Caco-2 (cell line): ENCODE data around the gene CDH13. TPM values are rescaled to one million over a fixed set of nuclear protein-coding genes. Genes with fewer than 3 reads are reported as not detected.

Source experiments
- BruUV-seq: library from RNA; stranded (reverse); fragments of 400-500 nt; replicated peaks from 2 replicates; lab custom pipeline; 2021; lab: Mats Ljungman, UMichigan
- CTCF ChIA-PET: fragments of 300-600 bp; sonication (Branson Sonifier 250); formaldehyde crosslinking; loops from one replicate; lab custom pipeline; 2022; ENCODE audit warnings: antibody characterized with exemption; lab: Charles Lee
- POLR2A ChIA-PET: fragments of 300-600 bp; sonication (Branson Sonifier 250); formaldehyde crosslinking; loops from one replicate; lab custom pipeline; 2022; ENCODE audit warnings: antibody characterized with exemption; lab: Charles Lee
- DNase-seq, 2 experiments: peaks; one replicate each; pipeline versions ENCODE4 v3.0.0 to v3.0.0-alpha.2; 2020 to 2022
- H3K27me3 ChIP-seq: replicated peaks from 2 replicates; pipeline ENCODE4 v1.6.0; 2011; ENCODE audit warnings: low read length; ENCODE audit not compliant: control insufficient read depth, insufficient read depth
- H3K36me3 ChIP-seq: 2 replicates; pipeline ENCODE4 v1.5.1; 2011; ENCODE audit warnings: low read length; ENCODE audit not compliant: control insufficient read depth, insufficient read depth
- H3K4me1 ChIP-seq: fragments of 250-450 bp; sonication (Bioruptor Pico); 2 replicates; pipeline ENCODE4 v1.5.1; 2020; ENCODE audit warnings: mild to moderate bottlenecking
- H3K4me3 ChIP-seq: 2 replicates; pipeline ENCODE4 v1.5.1; 2011; ENCODE audit warnings: low read depth, mild to moderate bottlenecking, control low read depth, low read length
- H3K9me3 ChIP-seq: fragments of 250-450 bp; sonication (Bioruptor Pico); 2 replicates; pipeline ENCODE4 v1.5.1; 2020; ENCODE audit warnings: mild to moderate bottlenecking, moderate library complexity
- H3K27ac Mint-ChIP-seq: one replicate; pipeline ENCODE4 v1.8.0; 2022; ENCODE audit warnings: mixed read lengths; ENCODE audit not compliant: unreplicated experiment
- H3K27me3 Mint-ChIP-seq: one replicate; pipeline ENCODE4 v1.8.0; 2022; ENCODE audit warnings: mixed read lengths; ENCODE audit not compliant: insufficient read depth, unreplicated experiment
- H3K36me3 Mint-ChIP-seq: one replicate; pipeline ENCODE4 v1.8.0; 2022; ENCODE audit warnings: mild to moderate bottlenecking, mixed read lengths; ENCODE audit not compliant: insufficient read depth, unreplicated experiment
- H3K4me1 Mint-ChIP-seq: one replicate; pipeline ENCODE4 v1.8.0; 2022; ENCODE audit warnings: low read depth, mixed read lengths; ENCODE audit not compliant: unreplicated experiment
- H3K4me3 Mint-ChIP-seq: one replicate; pipeline ENCODE4 v1.8.0; 2022; ENCODE audit warnings: mild to moderate bottlenecking, moderate library complexity, mixed read lengths; ENCODE audit not compliant: unreplicated experiment
- H3K9me3 Mint-ChIP-seq: one replicate; pipeline ENCODE4 v1.8.0; 2022; ENCODE audit warnings: mixed read lengths; ENCODE audit not compliant: unreplicated experiment
- CTCF ChIP-seq, 2 experiments: fragments of 200-600 bp in 1 of 2; IDR thresholded peaks; 1 replicate in 1 of 2; 2 replicates in 1 of 2; pipeline versions ENCODE4 v1.5.1 to v1.8.0; 2011 to 2022; ENCODE audit warnings: antibody characterized with exemption in 1 of 2, control low read depth in 1 of 2, inconsistent platforms in 1 of 2, low read depth in 1 of 2, low read length in 1 of 2, mild to moderate bottlenecking in 1 of 2, moderate library complexity in 1 of 2; ENCODE audit not compliant: insufficient read depth in 1 of 2, severe bottlenecking in 1 of 2, unreplicated experiment in 1 of 2
- intact Hi-C: fragments of 100-400 bp; cut with micrococcal nuclease; formaldehyde crosslinking; loops from one replicate; pipeline ENCODE4 v1.10.0; 2022; ENCODE audit not compliant: unreplicated experiment
- total RNA-seq: library from RNA; stranded (reverse); gene quantifications from 2 replicates; pipeline ENCODE4 v1.2.3, GENCODE V29; 2022

The CDH13 gene
- total RNA-seq, 1 experiment from 2014 or later: 2.2 TPM

GRCh38 chr16:83792391-83792790, 1165.6 kb downstream of the CDH13 start:
- H3K4me1 ChIP-seq: no peaks in the 10 kb centered on the region
- no peak overlapping the region for H3K27ac Mint-ChIP-seq
- intact Hi-C loops: no loop called here
- H3K9me3 ChIP-seq: no peaks in the 10 kb centered on the region
- no peak overlapping the region for H3K4me3 ChIP-seq
- ChIA-PET POLR2A (no interaction called here), CTCF (no interaction called here)
- no peak for DNase-seq
- no peaks in the 10 kb centered on the region for H3K4me1 Mint-ChIP-seq
- H3K4me3 Mint-ChIP-seq: no peak overlapping the region
- no peaks in the 10 kb centered on the region for H3K36me3 ChIP-seq
- H3K36me3 Mint-ChIP-seq: no peaks in the 10 kb centered on the region
- no peaks in the 10 kb centered on the region for H3K27me3 ChIP-seq
- peaks cover 16% of the 10 kb centered on the region for H3K27me3 Mint-ChIP-seq
- no TSS peak for BruUV-seq
- H3K9me3 Mint-ChIP-seq: peaks cover 10% of the 10 kb centered on the region
- TF ChIP-seq CTCF (IDR thresholded peaks at IDR 0.05; ENCODE audit: insufficient read depth in 1 of 2, low read depth in 1 of 2, low read length in 1 of 2, severe bottlenecking in 1 of 2, unreplicated experiment in 1 of 2): peak in 1 of 2 experiments; percentile 4

DNA sequence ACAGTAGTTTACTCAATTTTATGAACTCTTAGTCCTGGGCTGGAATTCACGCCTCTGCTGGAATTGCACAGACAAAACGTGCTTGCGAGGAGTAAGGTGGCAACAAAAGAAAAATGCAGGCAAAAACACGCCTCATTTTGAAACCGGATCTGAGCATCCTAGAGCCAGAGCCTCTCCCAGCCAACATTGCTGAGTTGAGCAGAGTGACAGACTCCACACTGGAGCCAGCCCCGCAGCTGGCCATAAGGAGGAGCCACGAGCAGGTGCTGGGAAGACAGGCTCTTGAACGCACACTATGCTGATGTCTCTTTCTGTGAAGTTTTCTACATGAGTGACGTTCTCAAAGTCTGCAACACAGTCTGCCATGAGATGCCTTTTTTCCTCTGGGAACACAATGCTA, 1166.4 kb downstream of the CDH13 start:
- no peak overlapping the region for H3K4me3 Mint-ChIP-seq
- no TSS peak for BruUV-seq
- POLR2A ChIA-PET: no interaction called here
- Histone ChIP-seq H3K27me3 (no peaks in the 10 kb centered on the region), H3K4me1 (no peaks in the 10 kb centered on the region), H3K36me3 (no peaks in the 10 kb centered on the region), H3K9me3 (no peaks in the 10 kb centered on the region), H3K4me3 (no peak overlapping the region)
- no peaks in the 10 kb centered on the region for H3K36me3 Mint-ChIP-seq
- H3K27ac Mint-ChIP-seq: no peak overlapping the region
- DNase-seq: no peak
- no peaks in the 10 kb centered on the region for H3K4me1 Mint-ChIP-seq
- H3K27me3 Mint-ChIP-seq: peaks cover 17% of the 10 kb centered on the region
- peaks cover 10% of the 10 kb centered on the region for H3K9me3 Mint-ChIP-seq
- TF ChIP-seq CTCF (IDR thresholded peaks at IDR 0.05; ENCODE audit: insufficient read depth in 1 of 2, low read depth in 1 of 2, low read length in 1 of 2, severe bottlenecking in 1 of 2, unreplicated experiment in 1 of 2): no peak
- intact Hi-C loops: no loop called here
- CTCF ChIA-PET: no interaction called here

GRCh38 chr16:83794860-83795554, 1168.2 kb downstream of the CDH13 start:
- no peak overlapping the region for H3K4me3 Mint-ChIP-seq
- peaks cover 10% of the 10 kb centered on the region for H3K9me3 Mint-ChIP-seq
- no peaks in the 10 kb centered on the region for H3K9me3 ChIP-seq
- H3K27me3 Mint-ChIP-seq: peaks cover 22% of the 10 kb centered on the region
- ChIA-PET POLR2A (no interaction called here), CTCF (interaction anchor here (0.7 kb wide), 1 partner anchor 81 kb away, joined by 3 read pairs; no protein-coding TSS in a partner anchor)
- no TSS peak for BruUV-seq
- intact Hi-C loops: no loop called here
- H3K27me3 ChIP-seq: 0 out of 2 replicates have a peak, but pooled peaks cover 1% of the 10 kb centered on the region
- H3K36me3 ChIP-seq: no peaks in the 10 kb centered on the region
- H3K36me3 Mint-ChIP-seq: no peaks in the 10 kb centered on the region
- no peak overlapping the region for H3K4me3 ChIP-seq
- no peaks in the 10 kb centered on the region for H3K4me1 ChIP-seq
- TF ChIP-seq CTCF (IDR thresholded peaks at IDR 0.05; ENCODE audit: insufficient read depth in 1 of 2, low read depth in 1 of 2, low read length in 1 of 2, severe bottlenecking in 1 of 2, unreplicated experiment in 1 of 2): no peak
- DNase-seq: no peak
- no peak overlapping the region for H3K27ac Mint-ChIP-seq
- no peaks in the 10 kb centered on the region for H3K4me1 Mint-ChIP-seq
